Measurements from ENCODE around the gene BACE2. TPM values are rescaled to one million over a fixed set of nuclear protein-coding genes. Genes with fewer than 3 reads are reported as not detected.

The BACE2 gene
- total RNA-seq, 1 donor, result 85.8 TPM

DNA sequence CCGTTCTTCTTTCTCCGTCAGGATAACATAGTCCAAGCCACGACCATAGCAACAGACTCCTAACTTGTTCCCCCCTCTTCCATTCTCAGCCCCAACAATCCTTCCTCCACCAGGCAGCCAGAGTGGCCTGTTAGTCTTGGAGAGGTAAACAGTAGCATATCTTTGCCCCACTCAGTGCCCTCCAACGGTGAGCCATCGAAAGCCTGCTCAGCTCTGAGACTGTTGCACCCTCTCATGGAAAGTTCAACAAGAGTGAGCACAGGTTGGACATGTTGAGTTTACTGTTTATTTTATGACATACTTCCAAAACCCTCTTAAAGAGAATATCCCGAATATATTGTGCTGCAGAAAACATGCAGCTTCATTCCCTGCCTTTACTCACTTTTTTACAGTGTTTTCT is 30.1 kb upstream of the BACE2 start:
- no peaks in the 10 kb centered on the region for H3K36me3 ChIP-seq (ENCODE audit: insufficient read depth, low read length)
- no peaks in the 10 kb centered on the region for H3K79me2 ChIP-seq (ENCODE audit: insufficient read depth, low read length)
- TF ChIP-seq, protein P1, sequence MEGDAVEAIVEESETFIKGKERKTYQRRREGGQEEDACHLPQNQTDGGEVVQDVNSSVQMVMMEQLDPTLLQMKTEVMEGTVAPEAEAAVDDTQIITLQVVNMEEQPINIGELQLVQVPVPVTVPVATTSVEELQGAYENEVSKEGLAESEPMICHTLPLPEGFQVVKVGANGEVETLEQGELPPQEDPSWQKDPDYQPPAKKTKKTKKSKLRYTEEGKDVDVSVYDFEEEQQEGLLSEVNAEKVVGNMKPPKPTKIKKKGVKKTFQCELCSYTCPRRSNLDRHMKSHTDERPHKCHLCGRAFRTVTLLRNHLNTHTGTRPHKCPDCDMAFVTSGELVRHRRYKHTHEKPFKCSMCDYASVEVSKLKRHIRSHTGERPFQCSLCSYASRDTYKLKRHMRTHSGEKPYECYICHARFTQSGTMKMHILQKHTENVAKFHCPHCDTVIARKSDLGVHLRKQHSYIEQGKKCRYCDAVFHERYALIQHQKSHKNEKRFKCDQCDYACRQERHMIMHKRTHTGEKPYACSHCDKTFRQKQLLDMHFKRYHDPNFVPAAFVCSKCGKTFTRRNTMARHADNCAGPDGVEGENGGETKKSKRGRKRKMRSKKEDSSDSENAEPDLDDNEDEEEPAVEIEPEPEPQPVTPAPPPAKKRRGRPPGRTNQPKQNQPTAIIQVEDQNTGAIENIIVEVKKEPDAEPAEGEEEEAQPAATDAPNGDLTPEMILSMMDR (IDR thresholded peaks at IDR 0.05; ENCODE audit: extremely low read depth, low read depth, low read length), result no peak
- no peak overlapping the region for H3K4me3 ChIP-seq (ENCODE audit: insufficient read depth, low read length)
- peaks cover 22% of the 10 kb centered on the region for H3K4me1 ChIP-seq (ENCODE audit: insufficient read depth, low read length)
- H2AFZ ChIP-seq (ENCODE audit: low read length), result no peak overlapping the region
- no peak overlapping the region for H3K4me2 ChIP-seq (ENCODE audit: insufficient read depth, low read length)
- H3K9me3 ChIP-seq (ENCODE audit: low read depth, low read length), result no peaks in the 10 kb centered on the region
- H3K27ac ChIP-seq (ENCODE audit: low read depth, low read length), result no peak overlapping the region
- H3K27me3 ChIP-seq (ENCODE audit: insufficient read depth, low read length), result no peaks in the 10 kb centered on the region
- DNase-seq (ENCODE audit: insufficient read length, low spot score, missing footprints), result no peak
- H4K20me1 ChIP-seq (ENCODE audit: insufficient read depth, low read length), result no peaks in the 10 kb centered on the region

DNA sequence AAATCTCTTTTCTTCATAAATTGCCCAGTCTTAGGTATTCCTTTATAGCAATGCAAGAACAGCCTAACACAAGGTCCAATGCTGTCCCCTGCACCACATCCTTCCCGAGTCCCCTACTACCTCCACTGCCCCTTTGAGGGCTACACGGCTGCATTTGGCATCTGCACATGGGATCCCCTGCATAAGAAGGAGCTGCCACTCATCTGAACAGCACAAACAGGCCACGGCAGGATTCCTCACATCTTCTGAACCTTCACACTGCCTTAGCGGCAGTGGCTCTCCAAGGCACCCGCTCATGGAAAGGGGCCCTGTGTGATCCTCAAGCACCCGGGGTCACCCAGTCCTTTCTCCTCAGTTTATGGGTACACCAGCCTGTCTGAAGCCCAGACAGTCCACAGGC is 29.2 kb upstream of the BACE2 start:
- Histone ChIP-seq H3K27me3 (ENCODE audit: insufficient read depth, low read length) (no peaks in the 10 kb centered on the region), H4K20me1 (ENCODE audit: insufficient read depth, low read length) (no peaks in the 10 kb centered on the region), H2AFZ (ENCODE audit: low read length) (no peak overlapping the region), H3K36me3 (ENCODE audit: insufficient read depth, low read length) (no peaks in the 10 kb centered on the region), H3K4me2 (ENCODE audit: insufficient read depth, low read length) (no peak overlapping the region), H3K9me3 (ENCODE audit: low read depth, low read length) (no peaks in the 10 kb centered on the region), H3K4me3 (ENCODE audit: insufficient read depth, low read length) (no peak overlapping the region), H3K27ac (ENCODE audit: low read depth, low read length) (no peak overlapping the region), H3K4me1 (ENCODE audit: insufficient read depth, low read length) (peaks cover 22% of the 10 kb centered on the region), H3K79me2 (ENCODE audit: insufficient read depth, low read length) (no peaks in the 10 kb centered on the region)
- no peak for DNase-seq (ENCODE audit: insufficient read length, low spot score, missing footprints)
- TF ChIP-seq, protein P1 (IDR thresholded peaks at IDR 0.05; ENCODE audit: extremely low read depth, low read depth, low read length), result no peak

DNA sequence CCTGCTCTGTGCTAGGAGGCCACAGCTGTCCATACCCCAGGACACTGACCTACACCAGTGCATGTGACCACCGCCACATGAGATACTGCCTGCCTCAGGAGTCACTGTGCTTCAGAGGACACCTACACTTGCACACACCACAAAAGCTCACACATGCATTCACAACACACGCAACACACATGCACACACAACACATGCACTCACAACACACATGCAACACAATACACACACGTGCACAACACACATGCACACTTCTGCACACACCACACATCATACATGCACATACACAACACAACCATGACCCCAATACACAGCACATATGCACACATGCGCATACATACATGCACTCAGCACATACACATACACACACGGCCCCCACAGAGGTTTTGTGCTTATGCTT is 28.7 kb upstream of the BACE2 start:
- H3K4me3 ChIP-seq (ENCODE audit: insufficient read depth, low read length), result no peak overlapping the region
- no peak overlapping the region for H2AFZ ChIP-seq (ENCODE audit: low read length)
- no peak overlapping the region for H3K4me2 ChIP-seq (ENCODE audit: insufficient read depth, low read length)
- no peaks in the 10 kb centered on the region for H3K27me3 ChIP-seq (ENCODE audit: insufficient read depth, low read length)
- TF ChIP-seq, protein P1 (IDR thresholded peaks at IDR 0.05; ENCODE audit: extremely low read depth, low read depth, low read length), result no peak
- no peaks in the 10 kb centered on the region for H4K20me1 ChIP-seq (ENCODE audit: insufficient read depth, low read length)
- no peaks in the 10 kb centered on the region for H3K9me3 ChIP-seq (ENCODE audit: low read depth, low read length)
- DNase-seq (ENCODE audit: insufficient read length, low spot score, missing footprints), result no peak
- no peak overlapping the region for H3K27ac ChIP-seq (ENCODE audit: low read depth, low read length)
- H3K4me1 ChIP-seq (ENCODE audit: insufficient read depth, low read length), result peaks cover 22% of the 10 kb centered on the region
- no peaks in the 10 kb centered on the region for H3K36me3 ChIP-seq (ENCODE audit: insufficient read depth, low read length)
- H3K79me2 ChIP-seq (ENCODE audit: insufficient read depth, low read length), result no peaks in the 10 kb centered on the region

DNA sequence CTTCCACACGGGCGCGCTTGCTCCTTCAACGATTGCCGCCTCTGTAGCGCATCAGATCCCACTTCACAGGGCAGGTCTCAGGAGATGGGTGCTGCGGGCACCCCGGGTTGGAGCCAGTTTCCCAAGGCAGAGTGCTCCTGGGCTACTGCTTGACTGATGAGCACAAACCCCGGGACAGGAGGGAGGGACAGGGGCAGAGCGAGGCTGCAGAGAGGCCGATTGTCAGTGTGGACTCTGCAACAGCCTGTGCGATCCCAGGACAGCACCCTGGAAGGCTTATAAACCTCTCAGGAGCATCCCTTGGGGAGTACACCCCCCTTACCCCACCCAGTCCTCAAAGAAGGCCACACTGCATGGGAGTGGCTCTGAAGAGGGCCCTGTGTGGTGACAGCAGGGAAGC is 28.0 kb upstream of the BACE2 start:
- TF ChIP-seq, protein P1 (IDR thresholded peaks at IDR 0.05; ENCODE audit: extremely low read depth, low read depth, low read length), result no peak

More for the DNA sequence above, 28.0 kb upstream of the BACE2 start:
- H3K4me3 ChIP-seq (ENCODE audit: insufficient read depth, low read length), result no peak overlapping the region
- H3K79me2 ChIP-seq (ENCODE audit: insufficient read depth, low read length), result no peaks in the 10 kb centered on the region
- DNase-seq (ENCODE audit: insufficient read length, low spot score, missing footprints), result no peak
- H3K9me3 ChIP-seq (ENCODE audit: low read depth, low read length), result no peaks in the 10 kb centered on the region
- H4K20me1 ChIP-seq (ENCODE audit: insufficient read depth, low read length), result no peaks in the 10 kb centered on the region
- peaks cover 22% of the 10 kb centered on the region for H3K4me1 ChIP-seq (ENCODE audit: insufficient read depth, low read length)
- no peak overlapping the region for H2AFZ ChIP-seq (ENCODE audit: low read length)
- no peaks in the 10 kb centered on the region for H3K27me3 ChIP-seq (ENCODE audit: insufficient read depth, low read length)
- H3K36me3 ChIP-seq (ENCODE audit: insufficient read depth, low read length), result no peaks in the 10 kb centered on the region
- H3K4me2 ChIP-seq (ENCODE audit: insufficient read depth, low read length), result no peak overlapping the region
- no peak overlapping the region for H3K27ac ChIP-seq (ENCODE audit: low read depth, low read length)
